CD14-positive monocyte (primary cell): ENCODE measurements around the gene LZTR1. TPM values are rescaled to one million over a fixed set of nuclear protein-coding genes. Genes with fewer than 3 reads are reported as not detected.

Experiments used
- DNase-seq, 3 donors: peaks; one replicate each; pipeline ENCODE4 v3.0.0-alpha.2; 2011 to 2022
- H2AFZ ChIP-seq: 2 replicates; pipeline ENCODE4 v1.6.0; 2012; ENCODE audit warnings: mild to moderate bottlenecking, low read depth, low read length, inconsistent platforms; ENCODE audit not compliant: insufficient read depth, poor library complexity, severe bottlenecking
- H3K27ac ChIP-seq, 2 donors: 1 replicate in 1 of 2; 2 replicates in 1 of 2; pipeline ENCODE4 v1.5.1; 2012 to 2013; ENCODE audit warnings: low read length in 2 of 2, control low read depth in 1 of 2, inconsistent platforms in 1 of 2, low read depth in 1 of 2, mild to moderate bottlenecking in 1 of 2
- H3K27me3 ChIP-seq, 2 donors: one replicate each; pipeline versions ENCODE4 v1.6.0 to v1.6.1; 2011 to 2013; ENCODE audit warnings: low read length in 2 of 2; ENCODE audit not compliant: control insufficient read depth in 2 of 2, insufficient read depth in 2 of 2
- H3K36me3 ChIP-seq, 2 donors: replicated peaks in 1 of 2; 1 replicate in 1 of 2; 2 replicates in 1 of 2; pipeline versions ENCODE4 v1.5.1 to v1.6.1; 2012 to 2013; ENCODE audit warnings: low read length in 2 of 2, control low read depth in 1 of 2, inconsistent platforms in 1 of 2, mild to moderate bottlenecking in 1 of 2; ENCODE audit not compliant: insufficient read depth in 2 of 2, control insufficient read depth in 1 of 2
- H3K4me1 ChIP-seq, 2 donors: 1 replicate in 1 of 2; 2 replicates in 1 of 2; pipeline versions ENCODE4 v1.5.1 to v1.6.1; 2012 to 2013; ENCODE audit warnings: low read length in 2 of 2, control low read depth in 1 of 2, inconsistent platforms in 1 of 2, mild to moderate bottlenecking in 1 of 2, moderate library complexity in 1 of 2; ENCODE audit not compliant: insufficient read depth in 2 of 2, control insufficient read depth in 1 of 2
- H3K4me2 ChIP-seq: replicated peaks from 2 replicates; pipeline ENCODE3; 2012; ENCODE audit warnings: low read length, moderate library complexity, mild to moderate bottlenecking; ENCODE audit not compliant: poor library complexity, severe bottlenecking; ENCODE audit errors: extremely low read depth
- H3K4me3 ChIP-seq, 3 experiments: fragments of 200-600 bp in 1 of 3; sonication (generic) in 1 of 3; replicated peaks in 1 of 3; 1 replicate in 2 of 3; 2 replicates in 1 of 3; pipeline ENCODE4 v1.5.1; 2011 to 2013; ENCODE audit warnings: low read length in 3 of 3, mild to moderate bottlenecking in 3 of 3, control low read depth in 2 of 3, low read depth in 2 of 3, inconsistent platforms in 1 of 3, moderate library complexity in 1 of 3
- H3K79me2 ChIP-seq: 2 replicates; pipeline ENCODE4 v1.6.0; 2012; ENCODE audit warnings: mild to moderate bottlenecking, control low read depth, inconsistent platforms, low read length, moderate library complexity; ENCODE audit not compliant: insufficient read depth
- H3K9ac ChIP-seq: 2 replicates; pipeline ENCODE4 v1.6.0; 2017; ENCODE audit warnings: low read length, mild to moderate bottlenecking; ENCODE audit not compliant: insufficient read depth, poor library complexity, severe bottlenecking
- H3K9me3 ChIP-seq, 2 donors: replicated peaks in 1 of 2; 1 replicate in 1 of 2; 2 replicates in 1 of 2; pipeline versions ENCODE4 v1.5.1 to v1.6.1; 2012 to 2013; ENCODE audit warnings: low read length in 2 of 2, control low read depth in 1 of 2; ENCODE audit not compliant: control insufficient read depth in 1 of 2, insufficient read depth in 1 of 2
- H4K20me1 ChIP-seq: 2 replicates; pipeline ENCODE4 v1.6.0; 2012; ENCODE audit warnings: mild to moderate bottlenecking, low read length, control low read depth, moderate library complexity; ENCODE audit not compliant: insufficient read depth
- H3K27ac Mint-ChIP-seq, 7 donors: one replicate each; pipeline ENCODE4 v1.8.0; 2020; ENCODE audit warnings: mild to moderate bottlenecking in 7 of 7, mixed read lengths in 7 of 7, moderate library complexity in 6 of 7, inconsistent platforms in 2 of 7
- H3K27me3 Mint-ChIP-seq, 3 donors: one replicate each; pipeline ENCODE4 v1.8.0; 2021 to 2022; ENCODE audit warnings: low read depth in 3 of 3, mild to moderate bottlenecking in 3 of 3, mixed read lengths in 3 of 3, moderate library complexity in 3 of 3, inconsistent platforms in 1 of 3
- H3K36me3 Mint-ChIP-seq, 2 donors: one replicate each; pipeline ENCODE4 v1.8.0; 2020; ENCODE audit warnings: mixed read lengths in 2 of 2, inconsistent platforms in 1 of 2, mild to moderate bottlenecking in 1 of 2
- H3K4me1 Mint-ChIP-seq: one replicate; pipeline ENCODE4 v1.8.0; 2020; ENCODE audit warnings: mild to moderate bottlenecking, mixed read lengths
- H3K4me3 Mint-ChIP-seq, 2 donors: one replicate each; pipeline ENCODE4 v1.8.0; 2020; ENCODE audit warnings: mild to moderate bottlenecking in 2 of 2, mixed read lengths in 2 of 2, moderate library complexity in 1 of 2
- H3K9me3 Mint-ChIP-seq, 7 donors: one replicate each; pipeline ENCODE4 v1.8.0; 2020 to 2022; ENCODE audit warnings: mixed read lengths in 7 of 7, mild to moderate bottlenecking in 6 of 7, moderate library complexity in 6 of 7, inconsistent platforms in 2 of 7
- WGBS: methylation state at CpG from one replicate; pipeline ENCODE4 v1.1.5; 2013; ENCODE audit warnings: missing lambda C conversion rate; ENCODE audit not compliant: insufficient coverage; 5-methylcytosine and 5-hydroxymethylcytosine counted together
- intact Hi-C, 2 donors: fragments of 100-400 bp; cut with micrococcal nuclease; formaldehyde crosslinking; loops; one replicate each; pipeline versions ENCODE4 v1.15.0 to v1.15.1; 2023
- polyA plus RNA-seq, 3 donors: library from polyadenylated mRNA; depleted of rRNA in 1 of 3; unstranded in 2 of 3; stranded (reverse) in 1 of 3; fragments of 300-500 nt in 2 of 3; fragments of >200 nt in 1 of 3; fragmentation: Illumina TruSeq in 2 of 3; gene quantifications; 1 replicate in 2 of 3; 2 replicates in 1 of 3; pipeline ENCODE4 v1.2.3, GENCODE V29; 2012 to 2021
- TF ChIP-seq, protein P1 (sequence below): fragments of 200-600 bp; IDR thresholded peaks from one replicate; pipeline ENCODE4 v1.8.0; 2022; ENCODE audit warnings: antibody characterized with exemption, mild to moderate bottlenecking

Gene LZTR1
- polyA plus RNA-seq, 3 donors = 7.1 to 63.3 (median 11.5) TPM

DNA sequence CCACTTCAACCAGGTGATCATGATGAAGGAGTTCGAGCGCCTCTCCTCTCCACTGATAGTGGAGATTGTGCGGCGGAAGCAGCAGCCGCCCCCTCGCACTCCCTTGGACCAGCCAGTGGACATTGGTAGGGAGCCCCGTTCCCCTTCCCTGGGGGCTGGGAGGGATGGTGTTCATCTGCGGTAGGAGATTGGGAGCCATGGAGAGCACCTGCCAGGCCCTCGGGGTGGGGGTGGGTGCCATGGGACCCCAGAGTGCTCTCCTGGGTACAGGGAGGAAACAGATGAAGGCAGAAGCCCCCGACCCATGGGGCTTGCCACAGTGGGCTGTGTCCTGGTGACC lies 12.8 kb downstream of the LZTR1 start:
- H3K27me3 Mint-ChIP-seq = peaks cover 0 to 6% (median 3%) of the 10 kb centered on the region in 3 donors
- no peaks in the 10 kb centered on the region for H3K79me2 ChIP-seq
- intact Hi-C loops = no loop called here
- no peaks in the 10 kb centered on the region for H4K20me1 ChIP-seq
- H3K36me3 ChIP-seq = peaks cover 80 to 98% of the 10 kb centered on the region in 2 donors
- H3K27ac ChIP-seq = no peak overlapping the region
- no peak overlapping the region for H3K9ac ChIP-seq
- H2AFZ ChIP-seq = no peak overlapping the region
- 99% methylated on average over 8 of the region's 10 CpGs for WGBS
- TF ChIP-seq, protein P1, sequence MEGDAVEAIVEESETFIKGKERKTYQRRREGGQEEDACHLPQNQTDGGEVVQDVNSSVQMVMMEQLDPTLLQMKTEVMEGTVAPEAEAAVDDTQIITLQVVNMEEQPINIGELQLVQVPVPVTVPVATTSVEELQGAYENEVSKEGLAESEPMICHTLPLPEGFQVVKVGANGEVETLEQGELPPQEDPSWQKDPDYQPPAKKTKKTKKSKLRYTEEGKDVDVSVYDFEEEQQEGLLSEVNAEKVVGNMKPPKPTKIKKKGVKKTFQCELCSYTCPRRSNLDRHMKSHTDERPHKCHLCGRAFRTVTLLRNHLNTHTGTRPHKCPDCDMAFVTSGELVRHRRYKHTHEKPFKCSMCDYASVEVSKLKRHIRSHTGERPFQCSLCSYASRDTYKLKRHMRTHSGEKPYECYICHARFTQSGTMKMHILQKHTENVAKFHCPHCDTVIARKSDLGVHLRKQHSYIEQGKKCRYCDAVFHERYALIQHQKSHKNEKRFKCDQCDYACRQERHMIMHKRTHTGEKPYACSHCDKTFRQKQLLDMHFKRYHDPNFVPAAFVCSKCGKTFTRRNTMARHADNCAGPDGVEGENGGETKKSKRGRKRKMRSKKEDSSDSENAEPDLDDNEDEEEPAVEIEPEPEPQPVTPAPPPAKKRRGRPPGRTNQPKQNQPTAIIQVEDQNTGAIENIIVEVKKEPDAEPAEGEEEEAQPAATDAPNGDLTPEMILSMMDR = no peak
- peaks cover 48 to 79% of the 10 kb centered on the region in 2 donors for H3K36me3 Mint-ChIP-seq
- H3K4me2 ChIP-seq = no peak overlapping the region
- H3K9me3 ChIP-seq = no peaks in the 10 kb centered on the region
- H3K27me3 ChIP-seq = no peaks in the 10 kb centered on the region
- H3K9me3 Mint-ChIP-seq = no peaks in the 10 kb centered on the region
- H3K4me1 Mint-ChIP-seq = no peaks in the 10 kb centered on the region
- DNase-seq = no peak
- H3K4me3 Mint-ChIP-seq = no peak overlapping the region
- no peak overlapping the region for H3K4me3 ChIP-seq
- no peak overlapping the region for H3K27ac Mint-ChIP-seq
- no peaks in the 10 kb centered on the region for H3K4me1 ChIP-seq

DNA sequence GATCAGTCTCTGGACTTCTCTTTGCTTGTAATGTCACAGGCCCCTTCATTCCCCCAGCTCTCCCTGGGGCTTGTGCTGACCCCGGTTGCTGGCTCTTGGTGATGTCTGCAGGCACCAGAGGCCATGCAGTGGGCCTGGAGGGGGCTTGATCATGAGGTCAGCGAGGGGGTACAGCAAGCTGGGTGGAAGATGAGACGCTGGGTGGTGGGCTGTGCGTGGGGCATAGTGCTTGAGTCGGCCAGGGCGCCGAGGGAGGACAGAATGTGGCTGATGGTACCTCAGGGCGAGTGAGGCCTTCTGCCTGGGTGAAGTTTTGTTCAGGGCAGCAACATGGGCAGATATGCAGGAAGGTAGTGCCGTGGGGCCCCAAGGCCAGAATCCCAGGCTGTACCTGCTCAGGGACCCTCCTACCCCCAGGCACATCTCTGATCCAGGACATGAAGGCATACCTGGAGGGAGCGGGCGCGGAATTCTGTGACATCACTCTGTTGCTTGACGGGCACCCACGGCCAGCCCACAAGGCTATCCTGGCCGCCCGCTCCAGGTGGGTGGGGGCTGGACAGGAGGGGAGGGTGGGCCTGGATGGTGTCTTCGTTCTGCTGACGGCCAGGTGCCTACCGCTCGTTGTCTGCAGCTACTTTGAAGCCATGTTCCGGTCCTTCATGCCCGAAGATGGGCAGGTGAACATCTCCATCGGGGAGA lies 13.4 kb downstream of the LZTR1 start:
- intact Hi-C loops = no loop called here
- H4K20me1 ChIP-seq = no peaks in the 10 kb centered on the region
- no peak overlapping the region for H2AFZ ChIP-seq
- no peak for DNase-seq
- Mint-ChIP-seq H3K27ac (peak overlapping the region in 1 of 7 donors; percentile 8), H3K9me3 (no peaks in the 10 kb centered on the region), H3K36me3 (peaks cover 46 to 80% of the 10 kb centered on the region in 2 donors), H3K4me3 (peak overlapping the region in 1 of 2 donors; percentile 24), H3K4me1 (peaks cover 4% of the 10 kb centered on the region), H3K27me3 (peaks cover 0 to 6% (median 0%) of the 10 kb centered on the region in 3 donors)
- peaks cover 2 to 5% of the 10 kb centered on the region in 2 donors for H3K4me1 ChIP-seq
- H3K4me2 ChIP-seq = no peak overlapping the region
- no peak overlapping the region for H3K9ac ChIP-seq
- no peak overlapping the region for H3K4me3 ChIP-seq
- H3K36me3 ChIP-seq = peaks cover 81 to 97% of the 10 kb centered on the region in 2 donors
- H3K9me3 ChIP-seq = no peaks in the 10 kb centered on the region
- H3K27me3 ChIP-seq = no peaks in the 10 kb centered on the region
- H3K27ac ChIP-seq = no peak overlapping the region
- H3K79me2 ChIP-seq = peaks cover 4% of the 10 kb centered on the region
- 94% methylated on average over 20 of the region's 23 CpGs for WGBS
- TF ChIP-seq, protein P1 = no peak
